ENCODE measurements around the gene CCNA2.

DNA sequence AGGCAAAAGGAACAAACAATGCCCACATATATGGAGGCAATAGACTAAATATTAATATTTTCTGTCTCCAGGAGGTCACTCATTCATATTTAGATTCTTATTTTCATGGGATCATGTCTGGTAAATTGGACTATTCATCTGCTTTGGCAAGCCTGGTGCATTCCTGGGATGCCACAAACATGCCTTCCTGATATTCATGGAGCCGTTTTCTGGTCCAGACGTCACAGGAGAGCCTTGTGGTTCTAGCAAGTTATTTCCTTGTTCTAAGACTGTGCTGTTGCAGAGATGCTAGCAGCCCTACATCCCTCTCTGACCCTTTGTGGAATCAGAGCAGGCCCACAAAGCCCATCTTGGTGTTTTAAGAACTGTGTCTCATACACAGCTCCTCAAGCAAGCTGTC is 38.7 kb downstream of the CCNA2 start:
- TF ChIP-seq, protein P1, sequence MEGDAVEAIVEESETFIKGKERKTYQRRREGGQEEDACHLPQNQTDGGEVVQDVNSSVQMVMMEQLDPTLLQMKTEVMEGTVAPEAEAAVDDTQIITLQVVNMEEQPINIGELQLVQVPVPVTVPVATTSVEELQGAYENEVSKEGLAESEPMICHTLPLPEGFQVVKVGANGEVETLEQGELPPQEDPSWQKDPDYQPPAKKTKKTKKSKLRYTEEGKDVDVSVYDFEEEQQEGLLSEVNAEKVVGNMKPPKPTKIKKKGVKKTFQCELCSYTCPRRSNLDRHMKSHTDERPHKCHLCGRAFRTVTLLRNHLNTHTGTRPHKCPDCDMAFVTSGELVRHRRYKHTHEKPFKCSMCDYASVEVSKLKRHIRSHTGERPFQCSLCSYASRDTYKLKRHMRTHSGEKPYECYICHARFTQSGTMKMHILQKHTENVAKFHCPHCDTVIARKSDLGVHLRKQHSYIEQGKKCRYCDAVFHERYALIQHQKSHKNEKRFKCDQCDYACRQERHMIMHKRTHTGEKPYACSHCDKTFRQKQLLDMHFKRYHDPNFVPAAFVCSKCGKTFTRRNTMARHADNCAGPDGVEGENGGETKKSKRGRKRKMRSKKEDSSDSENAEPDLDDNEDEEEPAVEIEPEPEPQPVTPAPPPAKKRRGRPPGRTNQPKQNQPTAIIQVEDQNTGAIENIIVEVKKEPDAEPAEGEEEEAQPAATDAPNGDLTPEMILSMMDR (IDR thresholded peaks at IDR 0.05; ENCODE audit: low read length) = no peak
- TF ChIP-seq EZH2 (IDR thresholded peaks at IDR 0.05; ENCODE audit: borderline replicate concordance, low read length) = no peak
